Panc1 (cell line): ENCODE data around the gene RAB40B. TPM values are rescaled to one million over a fixed set of nuclear protein-coding genes. Genes with fewer than 3 reads are reported as not detected.

Source experiments
- ATAC-seq: fragments of 200-7000 bp; cut with Tn5 transposase; 2 replicates; pipeline ENCODE4 v1.9.1; 2020; ENCODE audit warnings: mild to moderate bottlenecking, moderate library complexity
- BruUV-seq: library from RNA; stranded (reverse); fragments of 400-500 nt; replicated peaks from 2 replicates; lab custom pipeline; 2021; lab: Mats Ljungman, UMichigan
- CTCF ChIA-PET: fragments of 300-600 bp; sonication (Branson Sonifier 250); formaldehyde crosslinking; loops from one replicate; lab custom pipeline; 2022; ENCODE audit warnings: antibody characterized with exemption; lab: Charles Lee
- POLR2A ChIA-PET: fragments of 300-600 bp; sonication (Branson Sonifier 250); formaldehyde crosslinking; loops from one replicate; lab custom pipeline; 2022; ENCODE audit warnings: antibody characterized with exemption; lab: Charles Lee
- DNase-seq: peaks from one replicate; pipeline ENCODE4 v3.0.0-alpha.2; 2010; ENCODE audit warnings: low read depth, low spot score
- H3K27ac ChIP-seq: 2 replicates; pipeline ENCODE4 v1.5.1; 2011; ENCODE audit warnings: mild to moderate bottlenecking, low read length, inconsistent platforms
- H3K27me3 ChIP-seq: fragments of 200-500 bp; sonication (Bioruptor generic); 2 replicates; pipeline ENCODE4 v1.6.0; 2014; ENCODE audit warnings: low read length, inconsistent platforms; ENCODE audit not compliant: control insufficient read depth, insufficient read depth
- H3K36me3 ChIP-seq: fragments of 200-500 bp; sonication (Bioruptor generic); 2 replicates; pipeline ENCODE4 v1.5.1; 2014; ENCODE audit warnings: inconsistent platforms, mild to moderate bottlenecking, low read length, moderate library complexity; ENCODE audit not compliant: control insufficient read depth, insufficient read depth
- H3K4me1 ChIP-seq: 2 replicates; pipeline ENCODE4 v1.5.1; 2011; ENCODE audit warnings: inconsistent platforms, mild to moderate bottlenecking, low read length, moderate library complexity; ENCODE audit not compliant: control insufficient read depth, insufficient read depth
- H3K4me3 ChIP-seq, 2 experiments: 2 replicates each; pipeline ENCODE4 v1.5.1; 2011 to 2012; ENCODE audit warnings: low read depth in 2 of 2, low read length in 2 of 2, mild to moderate bottlenecking in 2 of 2, inconsistent platforms in 1 of 2, moderate library complexity in 1 of 2
- H3K9me3 ChIP-seq: fragments of 200-500 bp; sonication (Bioruptor generic); 2 replicates; pipeline ENCODE4 v1.5.1; 2014; ENCODE audit warnings: low read depth, mild to moderate bottlenecking, inconsistent platforms, low read length, moderate library complexity; ENCODE audit not compliant: control insufficient read depth, insufficient read depth
- POLR2AphosphoS5 ChIP-seq: IDR thresholded peaks from 2 replicates; pipeline ENCODE4 v1.6.1; 2012; ENCODE audit warnings: mild to moderate bottlenecking, low read depth, low read length, moderate library complexity
- SIN3A ChIP-seq: IDR thresholded peaks from 2 replicates; pipeline ENCODE4 v1.6.1; 2012; ENCODE audit warnings: low read depth, mild to moderate bottlenecking, low read length, moderate library complexity, borderline replicate concordance; ENCODE audit not compliant: insufficient read depth
- TCF7L2 ChIP-seq: IDR thresholded peaks from 2 replicates; pipeline ENCODE4 v1.6.1; 2011; ENCODE audit warnings: mild to moderate bottlenecking, low read depth, low read length, inconsistent platforms
- in situ Hi-C: cut with HindIII; loops from 2 replicates; pipeline ENCODE4 v1.10.0; 2016; ENCODE audit warnings: low sequenced_read_pairs, low pct_unique_long_range_greater_than_20kb
- intact Hi-C: fragments of 100-400 bp; cut with micrococcal nuclease; formaldehyde crosslinking; loops from one replicate; pipeline ENCODE4 v1.10.0; 2022; ENCODE audit not compliant: unreplicated experiment
- total RNA-seq: library from RNA; stranded (reverse); gene quantifications from one replicate; pipeline ENCODE4 v1.2.1, GENCODE V29; 2021; ENCODE audit not compliant: unreplicated experiment
- TF ChIP-seq, protein P1 (sequence below): fragments of 450-650 bp; IDR thresholded peaks from 2 replicates; pipeline ENCODE4 v1.5.1; 2017; ENCODE audit warnings: mild to moderate bottlenecking
- TF ChIP-seq, protein P2 (sequence below), 2 experiments: IDR thresholded peaks; 2 replicates each; pipeline ENCODE4 v1.6.1; 2011 to 2012; ENCODE audit warnings: low read depth in 2 of 2, control low read depth in 1 of 2, low read length in 1 of 2, mild to moderate bottlenecking in 1 of 2, moderate library complexity in 1 of 2; ENCODE audit not compliant: insufficient read depth in 1 of 2

Gene RAB40B
- total RNA-seq, 1 experiment from 2014 or later, result 7.1 TPM

DNA sequence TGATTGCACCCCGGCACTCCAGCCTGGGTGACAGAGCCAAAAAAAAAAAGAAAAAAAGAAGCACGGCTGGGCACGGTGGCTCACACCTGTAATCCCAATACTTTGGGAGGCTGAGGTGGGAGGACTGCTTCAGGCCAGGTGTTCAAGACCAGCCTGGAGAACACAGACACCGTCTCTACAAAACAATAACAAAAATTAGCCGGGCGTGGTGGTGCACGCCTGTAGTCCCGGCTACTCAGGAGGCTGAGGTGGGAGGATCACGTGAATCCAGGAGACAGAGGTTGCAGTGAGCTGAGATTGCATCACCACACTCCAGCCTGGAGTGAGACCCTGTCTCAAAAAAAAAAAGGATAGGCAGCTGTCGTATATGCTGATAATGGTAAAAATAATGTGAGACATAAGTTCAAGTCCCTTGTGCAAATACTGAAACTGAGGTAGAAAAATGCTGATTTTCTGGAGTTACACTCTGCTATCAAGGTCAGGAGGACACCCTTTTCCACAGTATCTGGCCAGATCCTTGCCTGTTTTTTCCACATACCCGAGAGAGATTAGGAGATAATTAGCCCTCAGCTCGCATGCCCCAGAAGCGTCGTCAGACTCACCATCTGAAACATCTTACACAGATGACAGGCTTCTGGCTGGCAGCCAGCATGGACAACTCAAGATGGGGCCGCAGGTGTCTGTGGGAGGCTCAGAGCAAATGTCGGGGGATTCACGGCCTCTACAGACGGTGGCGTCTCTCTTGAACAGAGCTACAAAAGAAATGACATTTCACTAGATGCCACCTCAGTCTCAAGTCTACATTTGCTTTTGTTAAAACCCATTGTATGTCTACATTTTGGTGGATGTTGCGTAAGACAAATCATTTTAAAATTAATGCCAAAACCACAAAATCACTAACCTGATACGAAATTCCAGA is 87.1 kb downstream of the RAB40B start:
- no peaks in the 10 kb centered on the region for H3K4me1 ChIP-seq
- H3K27ac ChIP-seq, result no peak overlapping the region
- no peak for ATAC-seq
- in situ Hi-C loops, result no loop called here
- no peaks in the 10 kb centered on the region for H3K27me3 ChIP-seq
- ChIA-PET POLR2A (no interaction called here), CTCF (no interaction called here)
- no peak for TF ChIP-seq POLR2AphosphoS5
- TF ChIP-seq SIN3A, result no peak
- TF ChIP-seq, protein P1, sequence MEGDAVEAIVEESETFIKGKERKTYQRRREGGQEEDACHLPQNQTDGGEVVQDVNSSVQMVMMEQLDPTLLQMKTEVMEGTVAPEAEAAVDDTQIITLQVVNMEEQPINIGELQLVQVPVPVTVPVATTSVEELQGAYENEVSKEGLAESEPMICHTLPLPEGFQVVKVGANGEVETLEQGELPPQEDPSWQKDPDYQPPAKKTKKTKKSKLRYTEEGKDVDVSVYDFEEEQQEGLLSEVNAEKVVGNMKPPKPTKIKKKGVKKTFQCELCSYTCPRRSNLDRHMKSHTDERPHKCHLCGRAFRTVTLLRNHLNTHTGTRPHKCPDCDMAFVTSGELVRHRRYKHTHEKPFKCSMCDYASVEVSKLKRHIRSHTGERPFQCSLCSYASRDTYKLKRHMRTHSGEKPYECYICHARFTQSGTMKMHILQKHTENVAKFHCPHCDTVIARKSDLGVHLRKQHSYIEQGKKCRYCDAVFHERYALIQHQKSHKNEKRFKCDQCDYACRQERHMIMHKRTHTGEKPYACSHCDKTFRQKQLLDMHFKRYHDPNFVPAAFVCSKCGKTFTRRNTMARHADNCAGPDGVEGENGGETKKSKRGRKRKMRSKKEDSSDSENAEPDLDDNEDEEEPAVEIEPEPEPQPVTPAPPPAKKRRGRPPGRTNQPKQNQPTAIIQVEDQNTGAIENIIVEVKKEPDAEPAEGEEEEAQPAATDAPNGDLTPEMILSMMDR, result no peak
- no peak for TF ChIP-seq TCF7L2
- TF ChIP-seq, protein P2, sequence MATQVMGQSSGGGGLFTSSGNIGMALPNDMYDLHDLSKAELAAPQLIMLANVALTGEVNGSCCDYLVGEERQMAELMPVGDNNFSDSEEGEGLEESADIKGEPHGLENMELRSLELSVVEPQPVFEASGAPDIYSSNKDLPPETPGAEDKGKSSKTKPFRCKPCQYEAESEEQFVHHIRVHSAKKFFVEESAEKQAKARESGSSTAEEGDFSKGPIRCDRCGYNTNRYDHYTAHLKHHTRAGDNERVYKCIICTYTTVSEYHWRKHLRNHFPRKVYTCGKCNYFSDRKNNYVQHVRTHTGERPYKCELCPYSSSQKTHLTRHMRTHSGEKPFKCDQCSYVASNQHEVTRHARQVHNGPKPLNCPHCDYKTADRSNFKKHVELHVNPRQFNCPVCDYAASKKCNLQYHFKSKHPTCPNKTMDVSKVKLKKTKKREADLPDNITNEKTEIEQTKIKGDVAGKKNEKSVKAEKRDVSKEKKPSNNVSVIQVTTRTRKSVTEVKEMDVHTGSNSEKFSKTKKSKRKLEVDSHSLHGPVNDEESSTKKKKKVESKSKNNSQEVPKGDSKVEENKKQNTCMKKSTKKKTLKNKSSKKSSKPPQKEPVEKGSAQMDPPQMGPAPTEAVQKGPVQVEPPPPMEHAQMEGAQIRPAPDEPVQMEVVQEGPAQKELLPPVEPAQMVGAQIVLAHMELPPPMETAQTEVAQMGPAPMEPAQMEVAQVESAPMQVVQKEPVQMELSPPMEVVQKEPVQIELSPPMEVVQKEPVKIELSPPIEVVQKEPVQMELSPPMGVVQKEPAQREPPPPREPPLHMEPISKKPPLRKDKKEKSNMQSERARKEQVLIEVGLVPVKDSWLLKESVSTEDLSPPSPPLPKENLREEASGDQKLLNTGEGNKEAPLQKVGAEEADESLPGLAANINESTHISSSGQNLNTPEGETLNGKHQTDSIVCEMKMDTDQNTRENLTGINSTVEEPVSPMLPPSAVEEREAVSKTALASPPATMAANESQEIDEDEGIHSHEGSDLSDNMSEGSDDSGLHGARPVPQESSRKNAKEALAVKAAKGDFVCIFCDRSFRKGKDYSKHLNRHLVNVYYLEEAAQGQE (IDR thresholded peaks at IDR 0.05; ENCODE audit: insufficient read depth in 1 of 2, low read depth in 2 of 2, low read length in 1 of 2), result no peak
- no peak for DNase-seq
- H3K36me3 ChIP-seq, result peaks cover 7% of the 10 kb centered on the region
- intact Hi-C loops, result no loop called here
- BruUV-seq, result no TSS peak
- no peaks in the 10 kb centered on the region for H3K9me3 ChIP-seq
- no peak overlapping the region for H3K4me3 ChIP-seq

DNA sequence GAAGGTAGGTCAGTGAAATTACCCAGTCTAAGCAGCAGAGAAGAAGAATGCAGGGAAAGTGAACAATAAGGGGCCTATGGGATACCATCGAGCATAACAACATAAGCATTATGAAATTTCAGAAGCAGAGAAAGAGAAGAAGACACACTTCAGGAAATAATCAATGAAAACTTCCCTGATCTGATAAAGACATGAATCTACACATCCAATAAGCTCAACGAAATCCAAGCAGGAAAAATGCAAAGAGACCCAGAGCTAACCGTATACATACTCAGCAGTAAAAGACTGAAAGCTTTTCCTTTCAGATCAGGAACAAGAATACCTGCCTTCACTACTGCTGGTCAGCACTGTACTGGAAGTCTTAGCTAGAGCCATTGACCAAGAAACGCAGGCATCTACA is 88.8 kb downstream of the RAB40B start:
- TF ChIP-seq TCF7L2 (no peak), SIN3A (no peak), POLR2AphosphoS5 (peak; percentile 43; the same call in 1 of the 2 replicates)
- TF ChIP-seq, protein P2 (IDR thresholded peaks at IDR 0.05; ENCODE audit: insufficient read depth in 1 of 2, low read depth in 2 of 2, low read length in 1 of 2), result no peak
- TF ChIP-seq, protein P1, result no peak
- H3K27ac ChIP-seq, result no peak overlapping the region
- no peak for ATAC-seq
- in situ Hi-C loops, result no loop called here
- ChIA-PET CTCF (no interaction called here), POLR2A (no interaction called here)
- no peak overlapping the region for H3K4me3 ChIP-seq
- intact Hi-C loops, result no loop called here
- no peak for DNase-seq
- no peaks in the 10 kb centered on the region for H3K27me3 ChIP-seq
- H3K9me3 ChIP-seq, result no peaks in the 10 kb centered on the region
- BruUV-seq, result no TSS peak
- peaks cover 5% of the 10 kb centered on the region for H3K36me3 ChIP-seq
- no peaks in the 10 kb centered on the region for H3K4me1 ChIP-seq
